Measurements from ENCODE around the gene TMIGD3. TPM values are rescaled to one million over a fixed set of nuclear protein-coding genes. Genes with fewer than 3 reads are reported as not detected.
A peak's percentile ranks its signal among the peaks of the same experiment; 100 is the strongest.

Gene TMIGD3
- polyA plus RNA-seq, 1 donor from 2014 or later, result not detected

DNA sequence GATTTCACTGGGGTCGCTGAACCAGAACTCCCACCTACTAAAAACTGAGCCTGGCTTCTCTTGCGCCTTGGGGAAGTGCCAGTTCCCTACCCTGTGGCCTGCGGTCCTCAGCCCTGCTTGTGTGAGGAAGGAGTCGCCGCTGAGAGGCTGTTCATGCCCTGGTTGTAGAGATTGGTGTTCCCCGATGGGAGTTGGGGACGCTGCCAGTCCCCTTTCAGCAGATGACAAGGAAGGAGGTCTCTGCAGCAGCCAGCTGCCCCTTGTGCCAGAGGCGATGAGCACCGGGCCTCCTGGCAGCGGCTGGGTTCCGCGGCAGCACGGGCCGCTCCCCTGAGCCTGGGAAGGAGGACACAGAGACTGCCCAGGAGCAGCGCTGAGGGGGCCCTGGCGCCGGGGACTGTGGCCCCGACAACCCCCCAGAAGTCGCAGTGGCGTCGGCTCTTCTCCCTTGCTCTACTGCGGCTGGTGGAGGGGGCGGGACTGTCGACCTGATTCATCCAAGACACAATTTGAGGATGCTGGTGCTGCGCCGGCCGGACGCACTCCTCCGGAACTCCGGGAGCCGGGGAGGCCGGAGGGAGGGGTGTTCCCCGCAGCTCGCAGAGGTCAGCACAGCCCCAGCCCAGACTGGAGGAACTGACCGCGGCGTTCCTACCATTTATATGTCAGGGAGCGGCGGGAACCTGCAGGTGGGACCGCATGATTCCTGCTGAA lies 12.0 kb upstream of the TMIGD3 start:
- Mint-ChIP-seq H3K27ac (peak overlapping the region; percentile 80 to 94 (median 94)), H3K4me3 (peak overlapping the region; percentile 76 to 96 (median 88)), H3K27me3 (no peaks in the 10 kb centered on the region), H3K9me3 (no peaks in the 10 kb centered on the region), H3K36me3 (no peaks in the 10 kb centered on the region), H3K4me1 (peaks cover 30 to 41% (median 31%) of the 10 kb centered on the region in 3 donors)

DNA sequence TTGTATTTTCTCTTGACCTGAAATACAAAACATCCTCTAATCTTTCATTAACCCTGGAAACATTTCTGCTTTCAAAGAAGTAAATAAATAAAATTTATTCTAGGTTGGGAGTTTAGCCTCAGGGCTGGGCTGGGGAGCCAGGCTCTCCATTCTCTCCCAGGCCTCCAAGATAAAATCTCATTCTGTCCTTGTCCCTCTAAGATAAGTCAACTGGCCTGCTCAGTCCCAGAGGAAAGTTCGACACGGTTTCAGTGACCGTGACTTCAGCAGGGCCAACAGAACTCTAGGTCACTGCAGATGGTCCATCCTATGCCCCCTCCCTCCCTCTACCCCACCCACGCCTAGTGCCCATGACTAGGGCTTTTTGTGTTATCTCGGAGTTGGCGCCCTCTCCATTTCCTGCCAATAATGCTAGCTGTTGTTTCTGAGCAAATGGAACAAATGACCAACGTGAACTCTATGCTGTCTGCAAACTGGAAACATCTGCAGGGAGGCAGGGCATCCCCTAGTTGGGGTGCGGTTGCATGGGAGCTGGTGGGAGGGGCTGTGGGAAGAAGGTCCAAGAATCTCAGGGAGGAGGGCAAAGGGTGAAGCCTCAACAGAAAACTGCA lies 10.1 kb upstream of the TMIGD3 start:
- H3K27ac Mint-ChIP-seq, result peak overlapping the region in 1 of 3 donors; percentile 35
- H3K36me3 Mint-ChIP-seq, result no peaks in the 10 kb centered on the region
- H3K9me3 Mint-ChIP-seq, result no peaks in the 10 kb centered on the region
- H3K27me3 Mint-ChIP-seq, result no peaks in the 10 kb centered on the region
- H3K4me3 Mint-ChIP-seq, result peak overlapping the region in 2 of 4 donors; percentile 20 to 76
- H3K4me1 Mint-ChIP-seq, result peaks cover 26 to 43% (median 32%) of the 10 kb centered on the region in 3 donors

DNA sequence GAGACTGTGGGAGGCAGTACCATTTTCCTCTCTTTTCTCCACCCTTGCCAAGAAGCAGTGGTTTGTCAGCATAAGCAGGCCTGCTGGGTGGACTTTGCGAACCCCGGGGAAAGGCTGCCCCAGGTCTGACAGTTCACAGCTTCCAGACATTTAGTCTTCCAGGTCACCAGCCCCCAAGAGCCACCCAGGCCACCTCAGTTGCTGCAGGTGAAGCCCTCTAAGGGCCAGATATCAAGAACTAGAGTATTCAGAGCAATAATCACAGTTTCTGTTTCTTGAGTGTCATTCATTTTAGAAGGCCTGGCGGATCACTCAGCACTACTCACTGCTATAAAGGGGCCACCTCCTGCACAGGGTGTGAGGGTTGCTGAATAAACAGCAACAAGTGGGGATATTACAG lies 9.5 kb upstream of the TMIGD3 start:
- peak overlapping the region in 1 of 3 donors; percentile 62 for H3K27ac Mint-ChIP-seq
- H3K9me3 Mint-ChIP-seq, result no peaks in the 10 kb centered on the region
- H3K36me3 Mint-ChIP-seq, result no peaks in the 10 kb centered on the region
- H3K27me3 Mint-ChIP-seq, result no peaks in the 10 kb centered on the region
- H3K4me3 Mint-ChIP-seq, result peak overlapping the region in 1 of 4 donors; percentile 56
- peaks cover 31 to 43% (median 35%) of the 10 kb centered on the region in 3 donors for H3K4me1 Mint-ChIP-seq

DNA sequence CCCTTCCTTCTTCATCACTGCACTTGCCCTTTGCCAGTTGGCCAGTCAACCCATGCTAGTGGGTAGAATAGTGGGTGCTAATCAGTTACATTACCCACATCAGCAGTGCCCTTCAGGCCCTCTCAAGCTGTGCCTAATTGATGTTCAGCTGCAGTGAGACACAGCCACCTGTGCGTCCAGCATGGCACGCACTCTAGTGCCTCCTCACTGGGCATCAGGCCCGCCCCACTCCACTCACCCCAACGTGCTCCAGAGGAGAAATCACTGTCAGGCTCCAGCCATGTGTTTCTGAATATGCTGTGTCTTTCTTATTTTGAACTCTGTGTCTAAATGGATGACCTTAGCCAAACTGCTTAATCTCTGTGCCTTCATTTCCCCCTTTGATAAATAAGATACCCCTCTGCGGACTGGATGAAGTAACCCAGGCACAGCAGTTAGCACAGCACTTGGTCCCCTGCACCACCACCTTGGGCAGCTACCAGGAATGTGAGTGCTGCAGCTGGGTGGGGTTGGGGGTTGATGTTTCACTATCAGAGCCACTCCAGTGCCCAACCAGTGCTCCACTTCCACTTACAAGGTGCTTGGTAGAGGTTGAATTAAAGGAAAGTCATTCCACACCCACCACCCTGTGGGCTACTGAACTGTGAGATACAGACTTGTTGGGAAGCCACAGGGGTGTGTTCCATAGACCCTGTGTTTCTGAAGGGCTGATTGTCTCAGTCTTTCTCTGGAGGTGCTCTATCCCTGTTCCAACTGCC lies 8.9 kb upstream of the TMIGD3 start:
- Mint-ChIP-seq H3K27ac (peak overlapping the region in 1 of 3 donors; percentile 62), H3K4me1 (peaks cover 28 to 41% (median 30%) of the 10 kb centered on the region in 3 donors)

DNA sequence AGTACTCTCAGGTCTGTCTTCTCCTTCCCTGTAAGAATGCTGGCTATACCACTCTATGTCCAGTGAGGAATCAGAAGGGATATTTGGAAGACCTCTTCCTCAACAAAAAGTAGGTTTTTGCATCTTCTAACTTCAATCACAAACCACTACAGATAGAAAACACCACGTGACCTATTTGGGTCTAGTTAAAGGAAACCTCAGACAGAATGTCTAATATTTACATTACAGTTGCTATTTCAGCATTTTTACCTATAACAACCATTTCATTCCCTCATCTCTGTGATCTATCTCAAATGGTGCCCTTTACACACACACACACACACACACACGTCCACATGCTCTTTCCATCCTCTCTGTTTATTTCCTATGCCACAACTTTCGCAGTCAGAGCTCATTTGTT lies 7.9 kb upstream of the TMIGD3 start:
- no peaks in the 10 kb centered on the region for H3K9me3 Mint-ChIP-seq
- H3K4me1 Mint-ChIP-seq, result peaks cover 22 to 36% (median 23%) of the 10 kb centered on the region in 3 donors
- H3K36me3 Mint-ChIP-seq, result no peaks in the 10 kb centered on the region
- no peaks in the 10 kb centered on the region for H3K27me3 Mint-ChIP-seq
- no peak overlapping the region for H3K27ac Mint-ChIP-seq
- no peak overlapping the region for H3K4me3 Mint-ChIP-seq

More for the DNA sequence above, 8.9 kb upstream of the TMIGD3 start:
- H3K4me3 Mint-ChIP-seq, result peak overlapping the region in 2 of 4 donors; percentile 56 to 67
- no peaks in the 10 kb centered on the region for H3K36me3 Mint-ChIP-seq
- no peaks in the 10 kb centered on the region for H3K27me3 Mint-ChIP-seq
- H3K9me3 Mint-ChIP-seq, result no peaks in the 10 kb centered on the region

DNA sequence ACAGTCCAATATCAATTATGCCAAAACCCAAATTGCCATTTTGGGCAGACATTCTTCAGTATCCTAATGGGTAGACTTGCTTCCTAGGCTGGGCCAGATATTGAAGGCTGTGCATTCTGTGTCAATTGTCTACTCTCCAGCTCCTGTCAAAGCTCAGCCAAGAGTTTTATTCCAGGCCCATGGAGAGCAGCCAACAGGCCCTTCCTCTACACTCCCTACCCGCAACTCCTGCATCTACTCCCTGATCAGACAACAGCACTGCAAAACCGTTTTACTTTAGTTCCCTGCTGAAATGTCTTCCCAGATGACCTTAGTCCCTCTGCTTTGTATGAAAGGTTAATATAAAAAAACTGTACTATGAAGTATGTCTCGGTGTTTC lies 6.6 kb upstream of the TMIGD3 start:
- H3K27me3 Mint-ChIP-seq, result no peaks in the 10 kb centered on the region
- peaks cover 27 to 41% (median 29%) of the 10 kb centered on the region in 3 donors for H3K4me1 Mint-ChIP-seq
- no peak overlapping the region for H3K4me3 Mint-ChIP-seq
- H3K36me3 Mint-ChIP-seq, result no peaks in the 10 kb centered on the region
- no peaks in the 10 kb centered on the region for H3K9me3 Mint-ChIP-seq
- H3K27ac Mint-ChIP-seq, result no peak overlapping the region

DNA sequence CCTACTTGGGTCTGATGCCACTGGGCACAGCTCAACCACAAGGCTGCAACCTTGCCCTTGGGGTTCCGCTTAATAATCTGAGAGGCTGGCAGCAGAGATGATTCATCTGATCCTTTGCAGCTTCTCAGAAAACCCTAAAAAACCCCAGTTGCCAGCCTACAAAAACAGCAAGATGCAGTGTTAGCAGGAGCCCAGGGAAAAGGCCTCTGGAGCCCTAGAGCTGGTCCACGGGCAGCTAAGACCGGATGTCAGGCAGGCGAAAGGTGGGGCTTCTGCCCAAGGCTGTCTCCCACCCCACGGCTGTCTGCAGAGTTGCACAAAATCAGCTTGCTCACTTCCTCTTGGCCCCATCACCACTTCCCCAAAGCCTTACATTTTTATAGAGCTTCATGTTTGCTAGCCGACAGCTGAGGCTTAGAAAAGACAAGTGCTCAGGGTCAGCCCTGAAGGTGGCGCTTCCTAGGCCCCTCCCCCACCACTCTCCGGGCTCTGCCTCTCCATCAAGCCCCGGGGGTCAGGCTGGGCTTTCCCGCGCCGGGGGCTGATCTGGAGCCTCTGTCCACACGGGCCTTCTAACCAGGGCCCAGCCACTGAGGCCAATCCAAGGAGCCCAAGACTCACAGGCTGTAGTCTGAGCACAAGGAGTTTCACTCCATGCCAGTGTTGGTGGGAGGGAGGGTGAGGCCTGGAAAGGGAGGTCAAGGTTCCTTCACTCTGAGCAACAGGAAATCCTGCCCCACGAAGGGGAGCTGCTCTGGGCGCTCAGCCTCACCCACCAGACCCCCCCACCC lies 4.2 kb upstream of the TMIGD3 start:
- Mint-ChIP-seq H3K9me3 (no peaks in the 10 kb centered on the region), H3K27ac (peak overlapping the region in 2 of 3 donors; percentile 94 to 97), H3K4me3 (peak overlapping the region; percentile 66 to 94 (median 84)), H3K4me1 (peaks cover 32 to 59% (median 44%) of the 10 kb centered on the region in 3 donors), H3K27me3 (no peaks in the 10 kb centered on the region), H3K36me3 (no peaks in the 10 kb centered on the region)

DNA sequence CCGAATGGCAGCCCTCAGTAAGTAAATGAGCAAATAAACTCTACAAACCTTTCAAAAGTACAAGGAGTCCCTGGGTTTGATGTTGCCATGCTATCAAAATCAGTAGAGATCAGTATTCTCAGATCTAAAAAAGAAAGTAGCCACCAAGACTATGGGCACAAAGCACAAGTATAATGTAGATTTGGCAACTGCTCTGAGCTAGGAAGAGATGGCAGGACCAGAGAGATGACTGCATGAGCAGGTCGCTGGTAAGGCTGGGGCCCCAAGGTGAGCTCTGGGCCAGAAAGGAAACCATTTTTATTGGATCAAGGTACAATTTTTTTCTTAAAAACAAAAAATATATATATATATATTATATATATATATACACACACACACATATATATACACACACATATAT lies 3.1 kb upstream of the TMIGD3 start:
- H3K9me3 Mint-ChIP-seq, result no peaks in the 10 kb centered on the region
- H3K27me3 Mint-ChIP-seq, result no peaks in the 10 kb centered on the region

DNA sequence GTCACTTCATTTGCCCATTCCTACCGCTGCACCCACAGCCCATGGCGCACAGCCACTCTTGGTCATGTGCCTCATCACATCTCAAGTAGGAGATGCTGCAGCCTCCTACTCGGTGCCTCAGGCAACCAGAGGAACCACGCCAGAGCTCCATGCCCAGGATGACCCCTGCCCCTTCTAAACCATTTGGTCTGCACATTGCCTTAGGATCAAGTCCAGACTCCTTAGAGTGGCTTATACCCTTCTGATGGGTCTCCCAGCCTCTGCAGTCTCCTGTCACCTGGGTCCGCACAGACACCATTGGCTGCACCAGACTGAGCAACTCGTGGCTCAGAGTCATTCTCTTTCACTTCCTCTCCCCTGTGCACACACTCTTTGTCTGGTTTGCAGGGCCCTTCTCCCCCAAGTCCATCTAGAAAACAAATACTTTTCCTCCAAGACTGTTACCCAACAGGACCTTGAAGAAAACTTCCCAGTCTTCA lies 2.2 kb upstream of the TMIGD3 start:
- H3K4me3 Mint-ChIP-seq, result peak overlapping the region; percentile 44 to 79 (median 64)

More for the DNA sequence above, 3.1 kb upstream of the TMIGD3 start:
- Mint-ChIP-seq H3K4me3 (peak overlapping the region in 3 of 4 donors; percentile 44 to 79 (median 74)), H3K36me3 (no peaks in the 10 kb centered on the region), H3K4me1 (peaks cover 32 to 57% (median 45%) of the 10 kb centered on the region in 3 donors), H3K27ac (peak overlapping the region; percentile 75 to 97 (median 92))

DNA sequence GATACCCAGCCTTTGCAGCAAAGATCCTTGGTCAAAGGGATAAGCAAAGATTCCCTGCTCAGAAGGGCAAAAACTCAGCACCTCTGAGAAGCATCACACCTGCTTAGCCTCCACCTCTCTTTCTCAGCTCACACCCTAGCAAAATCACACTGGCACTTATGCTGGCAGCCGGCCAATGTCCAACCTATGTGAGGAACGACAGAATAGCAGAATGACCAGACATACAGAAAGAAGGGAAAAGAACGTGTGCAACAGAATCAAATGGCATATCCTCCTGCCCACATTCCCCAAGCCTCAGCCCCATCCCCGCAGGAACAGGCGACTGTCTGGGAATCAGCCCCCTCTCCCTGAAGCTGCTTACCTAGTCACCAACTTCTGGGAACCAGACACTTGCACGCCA lies 664 bp upstream of the TMIGD3 start:
- Mint-ChIP-seq H3K27ac (peak overlapping the region; percentile 10 to 89 (median 81)), H3K9me3 (no peaks in the 10 kb centered on the region), H3K36me3 (no peaks in the 10 kb centered on the region), H3K27me3 (no peaks in the 10 kb centered on the region), H3K4me1 (peaks cover 32 to 50% (median 40%) of the 10 kb centered on the region in 3 donors), H3K4me3 (peak overlapping the region in 2 of 4 donors; percentile 63 to 87)

More for the DNA sequence above, 2.2 kb upstream of the TMIGD3 start:
- peak overlapping the region; percentile 75 to 97 (median 92) for H3K27ac Mint-ChIP-seq
- H3K36me3 Mint-ChIP-seq, result no peaks in the 10 kb centered on the region
- H3K4me1 Mint-ChIP-seq, result peaks cover 32 to 57% (median 45%) of the 10 kb centered on the region in 3 donors
- no peaks in the 10 kb centered on the region for H3K9me3 Mint-ChIP-seq
- H3K27me3 Mint-ChIP-seq, result no peaks in the 10 kb centered on the region

DNA sequence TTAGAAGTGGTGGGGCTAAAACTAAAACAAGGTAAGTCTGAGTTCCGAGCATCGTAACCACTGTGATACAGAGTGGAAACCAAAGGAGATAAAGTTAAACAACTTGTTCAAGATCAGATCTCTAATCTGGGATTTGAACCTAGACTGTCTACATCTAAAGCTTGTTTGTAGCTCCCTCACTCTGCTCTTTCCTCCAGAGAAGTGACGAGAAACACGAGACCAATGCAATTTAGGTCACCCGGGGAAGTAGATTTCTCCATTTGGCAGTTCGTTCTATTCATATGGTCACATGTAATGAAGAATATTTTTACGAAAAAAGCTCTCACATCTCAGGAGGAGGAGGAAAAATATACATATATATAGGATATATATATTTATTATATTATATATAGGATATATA lies 1.8 kb downstream of the TMIGD3 start:
- no peaks in the 10 kb centered on the region for H3K27me3 Mint-ChIP-seq
- peaks cover 0 to 2% (median under 1%) of the 10 kb centered on the region in 3 donors for H3K9me3 Mint-ChIP-seq
- H3K27ac Mint-ChIP-seq, result no peak overlapping the region
- peaks cover 35 to 54% (median 47%) of the 10 kb centered on the region in 3 donors for H3K4me1 Mint-ChIP-seq
- H3K36me3 Mint-ChIP-seq, result no peaks in the 10 kb centered on the region
- H3K4me3 Mint-ChIP-seq, result no peak overlapping the region

DNA sequence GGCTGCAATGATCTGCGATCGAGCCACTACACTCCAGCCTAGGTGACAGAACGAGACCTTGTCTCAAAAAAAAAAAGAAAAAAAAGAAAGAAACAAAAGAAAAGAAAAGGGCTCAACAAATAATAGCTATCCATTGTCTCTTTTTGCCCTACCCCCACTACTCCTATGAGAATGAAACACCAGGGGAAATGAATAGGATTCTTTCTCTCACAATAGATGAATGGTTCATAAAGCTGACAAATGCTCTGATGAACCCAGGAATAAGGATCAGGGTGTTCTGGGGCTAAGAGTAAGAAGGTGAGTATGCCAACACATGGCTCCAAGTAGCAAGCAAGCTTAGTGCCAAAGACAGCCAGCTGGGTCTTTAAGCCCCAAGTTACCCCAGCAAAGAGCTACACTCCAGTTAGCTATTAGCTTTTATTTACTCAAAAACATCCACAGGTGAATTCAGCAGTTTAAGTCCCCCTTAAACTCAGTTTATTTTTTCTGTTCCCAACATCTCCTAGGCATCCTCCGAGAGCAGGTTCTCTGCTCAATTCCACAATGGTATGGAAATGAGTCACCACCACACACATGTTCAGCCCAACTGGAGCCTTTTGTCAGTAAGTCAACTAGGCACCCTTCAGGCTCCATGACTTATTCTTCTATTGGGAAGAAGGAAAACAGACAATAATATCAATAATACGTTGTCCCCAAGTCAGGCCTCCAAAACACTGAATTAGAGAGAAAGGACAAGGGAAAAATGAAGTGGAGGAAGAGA lies 4.2 kb downstream of the TMIGD3 start:
- Mint-ChIP-seq H3K4me3 (no peak overlapping the region), H3K27ac (no peak overlapping the region), H3K36me3 (no peaks in the 10 kb centered on the region), H3K27me3 (no peaks in the 10 kb centered on the region), H3K9me3 (peaks cover 0 to 6% (median 4%) of the 10 kb centered on the region in 3 donors), H3K4me1 (peaks cover 21 to 30% (median 25%) of the 10 kb centered on the region in 3 donors)

DNA sequence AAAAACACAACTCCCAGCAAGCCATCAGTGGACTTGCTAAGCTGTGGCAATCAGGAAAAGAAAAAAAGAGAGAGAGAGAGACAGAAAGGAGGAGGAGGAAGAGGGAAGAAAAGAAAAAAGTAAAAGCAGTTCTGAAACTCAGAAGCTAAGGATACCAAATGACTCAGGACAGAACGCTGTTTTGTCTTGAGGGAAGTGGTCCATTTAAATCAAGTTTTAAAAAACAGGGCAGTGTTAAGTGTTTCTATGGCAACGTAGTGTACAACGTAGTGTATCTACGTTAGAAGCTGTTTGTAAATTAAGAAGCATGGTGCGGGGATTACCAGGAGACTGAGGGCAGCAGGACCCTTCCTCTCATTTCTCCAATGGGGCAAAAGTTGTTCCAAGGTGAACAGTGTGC lies 5.8 kb downstream of the TMIGD3 start:
- H3K36me3 Mint-ChIP-seq, result no peaks in the 10 kb centered on the region
- peak overlapping the region in 3 of 4 donors; percentile 21 to 73 (median 47) for H3K4me3 Mint-ChIP-seq
- H3K27me3 Mint-ChIP-seq, result no peaks in the 10 kb centered on the region
- peaks cover 0 to 6% (median 4%) of the 10 kb centered on the region in 3 donors for H3K9me3 Mint-ChIP-seq
- peak overlapping the region; percentile 59 to 93 (median 66) for H3K27ac Mint-ChIP-seq
- peaks cover 12 to 16% (median 14%) of the 10 kb centered on the region in 3 donors for H3K4me1 Mint-ChIP-seq
